ENCODE data around the gene USP47. TPM values are rescaled to one million over a fixed set of nuclear protein-coding genes. Genes with fewer than 3 reads are reported as not detected.

Gene USP47, protein sequence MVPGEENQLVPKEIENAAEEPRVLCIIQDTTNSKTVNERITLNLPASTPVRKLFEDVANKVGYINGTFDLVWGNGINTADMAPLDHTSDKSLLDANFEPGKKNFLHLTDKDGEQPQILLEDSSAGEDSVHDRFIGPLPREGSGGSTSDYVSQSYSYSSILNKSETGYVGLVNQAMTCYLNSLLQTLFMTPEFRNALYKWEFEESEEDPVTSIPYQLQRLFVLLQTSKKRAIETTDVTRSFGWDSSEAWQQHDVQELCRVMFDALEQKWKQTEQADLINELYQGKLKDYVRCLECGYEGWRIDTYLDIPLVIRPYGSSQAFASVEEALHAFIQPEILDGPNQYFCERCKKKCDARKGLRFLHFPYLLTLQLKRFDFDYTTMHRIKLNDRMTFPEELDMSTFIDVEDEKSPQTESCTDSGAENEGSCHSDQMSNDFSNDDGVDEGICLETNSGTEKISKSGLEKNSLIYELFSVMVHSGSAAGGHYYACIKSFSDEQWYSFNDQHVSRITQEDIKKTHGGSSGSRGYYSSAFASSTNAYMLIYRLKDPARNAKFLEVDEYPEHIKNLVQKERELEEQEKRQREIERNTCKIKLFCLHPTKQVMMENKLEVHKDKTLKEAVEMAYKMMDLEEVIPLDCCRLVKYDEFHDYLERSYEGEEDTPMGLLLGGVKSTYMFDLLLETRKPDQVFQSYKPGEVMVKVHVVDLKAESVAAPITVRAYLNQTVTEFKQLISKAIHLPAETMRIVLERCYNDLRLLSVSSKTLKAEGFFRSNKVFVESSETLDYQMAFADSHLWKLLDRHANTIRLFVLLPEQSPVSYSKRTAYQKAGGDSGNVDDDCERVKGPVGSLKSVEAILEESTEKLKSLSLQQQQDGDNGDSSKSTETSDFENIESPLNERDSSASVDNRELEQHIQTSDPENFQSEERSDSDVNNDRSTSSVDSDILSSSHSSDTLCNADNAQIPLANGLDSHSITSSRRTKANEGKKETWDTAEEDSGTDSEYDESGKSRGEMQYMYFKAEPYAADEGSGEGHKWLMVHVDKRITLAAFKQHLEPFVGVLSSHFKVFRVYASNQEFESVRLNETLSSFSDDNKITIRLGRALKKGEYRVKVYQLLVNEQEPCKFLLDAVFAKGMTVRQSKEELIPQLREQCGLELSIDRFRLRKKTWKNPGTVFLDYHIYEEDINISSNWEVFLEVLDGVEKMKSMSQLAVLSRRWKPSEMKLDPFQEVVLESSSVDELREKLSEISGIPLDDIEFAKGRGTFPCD (N-terminal part only)
- 22.3 and 27.6 TPM in 2 replicates for total RNA-seq

DNA sequence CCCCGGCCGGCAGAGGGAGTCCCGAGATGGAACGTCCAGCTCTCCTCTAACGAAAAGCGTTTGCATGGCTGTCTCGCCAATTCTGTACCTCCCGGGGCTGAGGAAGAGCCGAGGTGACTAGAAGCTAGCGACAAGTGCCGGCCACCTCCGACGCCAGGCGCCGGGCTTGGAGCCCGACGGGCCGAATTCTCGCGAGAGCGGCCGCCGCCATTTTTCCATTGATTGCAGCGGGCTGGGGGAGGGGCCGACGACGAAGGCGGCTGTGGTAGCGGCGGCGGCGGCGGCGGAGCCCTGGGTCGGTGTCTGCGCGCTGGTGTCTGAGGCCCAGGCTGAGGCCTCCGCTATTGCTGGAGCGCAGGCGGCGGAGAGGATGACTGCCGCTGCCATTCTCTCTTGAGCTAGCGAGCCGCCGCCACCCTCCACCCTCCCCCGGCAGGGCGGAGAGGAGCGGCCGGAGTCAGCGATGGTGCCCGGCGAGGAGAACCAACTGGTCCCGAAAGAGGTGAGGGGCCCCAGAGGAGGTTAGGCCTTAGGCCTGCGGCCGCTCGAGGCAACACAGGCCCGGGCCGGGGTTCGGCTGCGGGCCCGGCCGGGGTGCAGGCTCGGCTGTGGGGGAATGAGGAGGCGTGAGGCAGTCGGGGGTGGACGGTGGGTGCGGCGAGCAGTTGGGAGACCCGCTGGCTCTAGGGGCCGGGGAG is at the start of gene USP47:
Gene USP47 (plus strand): TSS at position 250 of the 698 bp plus-strand sequence. CDS start 214 bp downstream, at position 464.

DNA sequence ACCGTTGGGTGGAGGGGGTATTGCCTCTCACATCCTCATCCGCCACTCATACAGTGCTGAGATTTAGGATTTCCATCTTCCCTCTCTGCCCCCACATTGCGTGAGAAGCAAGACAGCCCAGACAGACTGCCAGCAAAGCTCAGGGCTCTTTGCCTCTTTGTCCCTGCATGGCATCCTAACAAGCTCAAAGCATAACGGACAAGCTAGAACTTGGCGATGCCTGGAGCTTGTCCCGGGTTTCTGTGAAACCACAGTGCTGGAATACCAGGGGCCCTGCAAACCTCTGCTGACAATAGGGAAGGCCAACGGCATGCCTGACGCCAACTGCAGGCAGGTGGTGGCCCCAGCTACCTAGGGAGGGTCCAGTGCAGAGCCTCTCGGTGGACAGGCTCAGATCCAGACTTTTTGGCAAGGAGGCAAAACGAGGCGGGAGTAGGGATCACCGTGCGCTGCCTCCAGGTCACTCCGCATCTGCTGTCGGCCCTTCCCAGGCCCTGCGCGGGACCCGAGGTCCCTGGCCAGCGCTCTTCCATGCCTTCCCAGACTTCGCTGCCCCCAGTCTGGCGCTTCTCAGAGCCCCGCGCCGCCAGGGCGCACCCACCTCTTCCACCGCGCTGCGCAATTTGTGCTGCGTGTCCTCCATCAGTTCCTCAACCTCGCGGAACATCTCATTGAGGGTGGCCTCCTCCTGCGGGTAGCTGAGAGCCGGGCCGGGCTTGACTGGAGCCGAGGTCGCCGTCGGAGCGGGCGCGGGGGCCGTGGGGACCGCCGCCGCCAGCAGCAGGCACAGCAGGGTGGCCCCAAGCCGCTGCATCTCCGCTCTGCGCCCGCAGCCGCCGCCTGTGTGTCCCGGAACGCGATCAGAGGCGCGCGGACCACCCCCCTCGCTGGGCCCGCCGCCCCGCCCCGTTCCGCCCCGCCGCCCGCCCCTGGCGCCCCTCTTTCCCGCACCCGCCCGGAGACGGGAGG is 166.3 kb downstream of the USP47 start, which contains the start of gene DKK3:
Gene DKK3 (minus strand): TSS at position 858 of the 969 bp plus-strand sequence. CDS start 44 bp downstream, at position 814.

Other genes starting within 250 kb of the USP47 start
- 1.5 and 1.8 TPM in 2 replicates for gene GALNT18, start 220.0 kb upstream of the USP47 start, total RNA-seq
- gene DKK3, start 166.7 kb downstream of the USP47 start, total RNA-seq, result 168 and 171 TPM in 2 replicates

Data from bronchus fibroblast of lung (primary cell).